IPS DF 19.7 (cell line): Measurements from ENCODE around the gene SIGLEC12.
"Not testable (repeated sequence)": the region's sequence is repeated elsewhere in the genome, so short reads cannot be mapped to it uniquely, and the experiment has no call there.

Source experiments
- DNase-seq: peaks from one replicate; pipeline ENCODE4 v3.0.0-alpha.2; 2013; ENCODE audit warnings: low read depth, low spot score

SIGLEC12 gene

GRCh38 chr19:51524666-51525264 lies 23.2 kb upstream of the SIGLEC12 start:
- no peak for DNase-seq

- no peak for DNase-seq
Measured at GRCh38 chr19:51521781-51522180, 20.2 kb upstream of the SIGLEC12 start.

DNA sequence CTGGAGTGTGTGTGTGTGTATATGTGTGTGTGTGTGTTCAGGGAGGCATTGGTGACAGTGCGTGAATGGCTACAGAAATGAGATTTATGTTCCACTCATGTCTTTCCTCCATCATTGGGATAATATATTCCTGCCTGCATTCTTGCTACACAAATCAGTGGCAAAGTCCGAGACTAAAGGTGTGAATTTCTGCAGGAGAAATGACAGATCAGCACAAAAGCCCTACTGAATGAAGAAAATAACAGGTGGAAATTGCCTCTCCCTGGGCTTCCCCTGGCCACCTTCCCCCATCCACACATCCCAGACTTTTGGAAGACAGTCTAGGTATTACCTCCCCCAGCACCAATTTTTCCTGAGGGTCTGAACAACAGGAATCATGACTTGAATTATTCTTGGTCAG lies 19.8 kb upstream of the SIGLEC12 start:
- DNase-seq = no peak

- DNase-seq = no peak
Measured at GRCh38 chr19:51520728-51521127, 19.1 kb upstream of the SIGLEC12 start.

DNA sequence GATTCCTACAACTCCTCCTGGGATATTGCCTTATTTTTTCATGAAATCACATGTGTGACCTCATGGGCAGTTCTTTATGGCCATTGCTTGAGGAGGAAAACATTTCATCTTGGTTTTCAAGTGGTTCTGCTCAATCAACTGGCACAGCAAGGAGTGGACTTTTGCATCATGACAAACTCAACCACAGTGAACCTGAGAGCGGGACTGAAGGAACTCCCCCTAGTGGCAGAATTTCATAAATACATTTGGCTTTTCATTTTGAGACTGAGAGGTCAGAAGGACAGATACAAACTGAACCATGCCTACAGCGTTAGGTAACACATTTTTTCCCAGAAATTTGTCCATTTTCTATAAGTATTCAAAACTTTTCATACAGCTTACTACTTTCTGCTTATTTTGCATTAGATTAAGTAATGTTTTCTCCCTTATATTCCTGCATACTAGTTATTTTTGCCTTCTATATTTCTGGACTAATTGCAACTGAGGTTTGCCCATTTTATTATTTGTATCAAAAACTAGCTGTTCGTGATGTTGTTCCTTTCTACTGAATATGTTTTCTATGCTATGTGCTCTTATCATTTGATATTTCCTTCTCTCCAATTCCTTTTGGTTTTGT lies 13.4 kb upstream of the SIGLEC12 start:
- no peak for DNase-seq

DNA sequence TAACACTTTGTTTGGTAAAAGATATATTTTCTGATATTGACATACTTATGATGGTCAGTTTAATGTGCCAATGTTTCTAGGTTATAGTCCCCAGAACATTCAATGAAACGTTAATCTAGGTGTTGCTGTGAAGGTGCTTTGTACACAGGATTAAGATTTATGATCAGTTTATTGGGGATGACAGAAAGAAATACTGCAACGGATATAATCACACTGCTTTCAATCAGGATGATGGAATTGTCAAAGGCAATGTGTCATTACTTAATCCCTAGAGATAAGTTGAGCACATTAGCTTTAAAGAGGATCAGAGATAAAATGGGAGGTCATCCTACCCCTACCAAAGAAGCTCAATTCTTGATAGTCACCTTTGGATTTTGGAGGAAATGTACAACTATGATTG lies 12.4 kb upstream of the SIGLEC12 start:
- DNase-seq = no peak

DNA sequence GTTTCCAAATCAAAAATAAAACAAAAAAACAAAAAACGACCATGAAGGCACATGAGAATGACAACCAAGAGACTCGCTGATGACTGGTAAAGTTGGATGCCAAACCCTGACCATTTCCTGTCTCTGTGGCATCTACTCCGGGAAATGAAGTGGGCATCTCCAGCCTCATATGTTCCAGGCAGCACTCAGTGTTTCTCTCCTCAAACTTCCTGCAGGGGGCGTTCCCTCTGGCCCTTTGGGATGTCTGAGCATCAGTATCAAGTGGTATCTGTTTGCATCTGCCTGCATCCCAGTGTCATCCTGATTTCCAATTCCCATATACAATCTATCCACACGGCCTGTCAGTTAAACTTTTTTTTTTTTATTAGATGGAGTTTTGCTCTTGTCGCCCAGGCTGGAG lies 9.8 kb upstream of the SIGLEC12 start:
- DNase-seq = peak; percentile 40

- no peak for DNase-seq
Measured at GRCh38 chr19:51509823-51510660, 8.4 kb upstream of the SIGLEC12 start.

DNA sequence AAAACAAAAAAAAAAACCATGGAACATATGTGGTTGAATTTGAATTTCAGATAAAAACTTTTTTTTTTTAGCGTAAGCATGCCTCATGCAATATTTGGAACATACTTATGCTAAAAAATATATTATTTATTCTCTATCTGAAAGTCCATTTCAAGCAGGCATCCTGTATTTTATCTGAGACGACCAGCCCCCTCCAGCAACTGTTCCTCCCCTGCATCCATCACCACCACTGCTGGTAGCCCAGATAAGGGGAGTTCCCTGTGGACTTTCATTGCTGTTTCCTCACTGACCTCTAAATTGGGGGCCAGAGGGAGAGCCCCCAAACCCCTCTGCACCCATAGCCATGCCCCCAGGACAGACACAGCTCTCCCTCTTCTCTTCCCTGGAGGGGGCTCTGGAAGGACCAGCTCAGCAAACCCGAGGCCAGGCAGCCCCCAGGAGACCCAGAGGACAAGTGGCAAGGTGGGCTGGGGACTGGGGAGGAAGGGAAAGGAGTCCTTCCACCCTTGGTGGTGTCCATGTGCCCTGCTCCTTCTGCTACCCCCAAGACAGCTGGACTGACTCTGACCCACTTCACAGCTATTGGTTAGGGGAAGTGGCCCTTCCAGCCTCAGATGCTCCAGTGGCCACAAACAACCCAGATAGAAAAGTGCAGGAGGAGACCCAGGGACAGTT lies 6.6 kb upstream of the SIGLEC12 start:
- no peak for DNase-seq

GRCh38 chr19:51507640-51508058 lies 6.0 kb upstream of the SIGLEC12 start:
- DNase-seq = no peak

- no peak for DNase-seq
Measured at GRCh38 chr19:51507192-51507591, 5.6 kb upstream of the SIGLEC12 start.

DNA sequence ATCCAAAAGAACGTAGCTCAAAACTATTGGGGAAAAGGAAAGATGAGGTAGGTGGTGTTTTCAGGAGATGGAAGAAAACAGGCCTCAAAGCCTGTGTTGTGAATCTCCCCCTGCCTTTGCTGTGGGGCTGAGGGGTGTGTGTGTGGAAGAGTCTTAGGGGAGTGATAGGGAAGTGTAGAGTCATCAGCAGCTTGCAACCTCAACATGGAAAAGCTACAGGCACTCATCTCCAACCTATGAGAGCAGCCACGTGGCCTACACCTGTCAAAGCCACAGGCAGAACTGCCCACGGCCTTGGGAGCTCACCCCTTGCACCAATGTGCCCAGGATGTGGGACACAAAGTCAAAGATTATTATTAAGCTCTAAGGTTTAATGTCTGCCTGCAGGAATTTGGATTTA lies 4.3 kb upstream of the SIGLEC12 start:
- DNase-seq = no peak

GRCh38 chr19:51503896-51504295 lies 2.3 kb upstream of the SIGLEC12 start:
- DNase-seq = no peak

- no peak for DNase-seq
Measured at GRCh38 chr19:51503286-51503817, 1.8 kb upstream of the SIGLEC12 start.

- DNase-seq = not testable (repeated sequence)
Measured at GRCh38 chr19:51500931-51501330, 669 bp downstream of the SIGLEC12 start.

GRCh38 chr19:51497666-51498065 lies 3.9 kb downstream of the SIGLEC12 start:
- no peak for DNase-seq

DNA sequence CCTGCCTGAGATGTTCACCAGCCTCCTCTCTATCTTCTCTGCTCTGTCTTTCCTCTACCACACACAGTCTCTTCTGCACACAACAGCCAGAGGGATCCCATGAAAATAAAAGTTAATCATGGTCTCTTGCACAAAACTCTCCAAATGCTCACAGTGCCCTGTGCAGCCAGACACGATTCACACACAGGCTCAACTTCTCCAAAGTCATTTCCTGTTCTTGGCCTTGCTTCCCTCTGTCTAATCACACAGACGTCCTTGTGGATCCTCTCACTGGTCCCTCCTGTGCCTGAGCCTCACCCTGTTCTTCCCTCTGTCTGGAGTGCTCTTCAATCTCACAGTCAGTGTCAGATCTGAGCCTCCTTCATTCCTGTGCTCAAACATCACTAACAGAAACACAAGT lies 7.8 kb downstream of the SIGLEC12 start:
- DNase-seq = no peak

DNA sequence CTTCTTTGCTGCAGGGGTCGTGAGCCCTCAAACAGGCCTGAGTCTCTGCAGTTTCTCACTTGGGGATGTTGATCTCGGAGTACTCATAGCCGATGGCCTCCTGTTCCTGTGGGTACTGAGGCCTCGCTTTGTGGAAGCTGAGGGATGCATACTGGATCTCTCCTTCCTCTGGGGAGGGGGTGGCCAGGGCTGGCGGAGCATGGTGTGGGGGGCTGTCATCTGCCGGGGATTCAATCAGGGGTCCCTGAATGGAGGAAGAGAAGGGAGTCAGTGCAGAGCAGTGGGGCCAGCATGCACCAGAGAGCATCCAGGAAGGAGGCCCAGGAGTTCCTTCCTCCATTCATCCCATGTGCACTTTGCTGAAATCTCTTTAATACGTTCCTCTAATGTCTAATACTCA lies 10.0 kb downstream of the SIGLEC12 start:
- no peak for DNase-seq

DNA sequence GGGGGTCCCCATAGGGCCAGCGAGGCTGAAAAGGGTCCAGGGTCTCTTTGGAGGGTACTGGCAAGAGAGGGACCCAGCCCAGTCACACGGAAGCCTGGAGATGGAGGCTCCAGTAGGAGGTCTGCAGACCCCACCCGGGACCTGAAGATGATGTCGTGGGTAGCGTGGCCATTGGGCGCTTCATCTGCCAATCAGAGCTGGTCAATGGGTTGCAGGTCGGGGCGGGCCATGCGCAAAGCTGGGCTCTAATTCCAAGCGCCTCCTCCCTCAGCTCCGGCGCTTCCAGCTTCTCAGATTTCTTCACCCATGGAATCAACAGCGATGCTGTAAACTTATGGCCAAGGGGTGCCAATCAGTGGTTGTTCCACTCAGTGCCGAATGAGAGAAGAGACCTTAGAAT lies 10.9 kb downstream of the SIGLEC12 start:
- DNase-seq = peak; percentile 35

DNA sequence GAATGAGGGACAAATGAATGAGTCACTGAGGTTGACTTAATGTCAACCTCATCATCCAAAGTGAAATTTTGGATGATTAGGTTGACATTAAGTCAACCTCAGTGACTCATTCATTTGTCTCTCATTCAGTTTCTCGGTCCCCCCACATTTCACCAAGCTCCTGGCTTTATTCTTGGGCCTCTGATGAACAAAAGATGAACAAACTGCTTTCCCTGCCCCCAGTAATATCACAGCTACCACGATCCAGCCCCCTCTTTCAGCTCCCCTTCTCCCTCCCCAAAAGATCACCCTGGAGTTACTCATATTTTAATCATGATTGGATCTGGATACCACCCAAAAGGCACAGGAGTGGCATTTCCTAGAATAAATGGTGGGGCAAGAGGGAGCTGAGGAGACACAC lies 12.5 kb downstream of the SIGLEC12 start:
- DNase-seq = no peak

DNA sequence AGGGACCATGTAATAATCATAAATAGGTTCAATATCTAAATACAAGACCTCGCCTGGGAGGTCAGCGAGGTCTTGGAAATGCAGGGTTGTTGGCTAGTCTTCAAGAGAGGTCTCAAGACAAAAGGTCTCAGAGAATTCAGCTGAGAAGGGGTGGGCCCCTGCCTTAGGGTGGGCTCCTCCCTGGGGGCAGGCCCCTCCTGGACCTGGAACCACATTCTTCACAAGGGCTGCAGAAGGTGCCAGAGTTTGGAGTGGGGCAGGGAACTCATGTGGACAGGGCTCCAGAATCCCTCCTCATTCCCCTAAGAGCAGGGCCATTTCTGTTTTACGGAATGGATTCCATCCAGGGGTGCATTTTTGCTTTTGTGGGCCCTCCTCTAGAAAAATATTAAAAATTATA lies 13.1 kb downstream of the SIGLEC12 start:
- DNase-seq = no peak
